ENCODE results near the gene ANKRD60. TPM values are rescaled to one million over a fixed set of nuclear protein-coding genes. Genes with fewer than 3 reads are reported as not detected.

ANKRD60 gene
- total RNA-seq, 1 donor from 2014 or later: not detected

DNA sequence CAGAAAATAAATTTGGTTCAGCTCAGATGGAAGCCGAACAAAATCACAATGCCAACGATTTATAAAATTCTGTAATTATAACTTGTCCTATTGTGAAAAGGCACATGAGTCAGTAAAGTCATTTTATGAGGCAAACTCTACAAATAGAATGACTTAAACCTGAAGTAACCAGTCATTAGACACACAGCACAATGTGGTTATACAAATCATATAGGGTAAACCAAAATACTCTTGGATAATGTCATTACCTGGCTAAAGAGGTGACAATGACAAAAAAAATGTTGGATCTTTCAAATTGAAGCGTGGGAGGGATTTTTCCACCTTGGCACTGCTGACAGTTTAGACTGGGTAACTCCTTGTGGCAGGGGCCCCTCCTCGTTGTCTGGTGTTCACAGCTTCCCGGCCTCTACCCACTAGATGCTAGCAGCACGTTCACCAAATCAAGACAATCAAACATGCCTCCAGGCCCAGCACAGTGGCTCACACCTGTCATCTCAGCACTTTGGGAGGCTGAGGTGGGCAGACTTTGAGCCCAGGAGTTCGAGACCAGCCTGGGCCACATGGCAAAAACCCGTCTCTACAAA is 5.0 kb downstream of the ANKRD60 start:
- DNase-seq (ENCODE audit: low read depth): no peak

DNA sequence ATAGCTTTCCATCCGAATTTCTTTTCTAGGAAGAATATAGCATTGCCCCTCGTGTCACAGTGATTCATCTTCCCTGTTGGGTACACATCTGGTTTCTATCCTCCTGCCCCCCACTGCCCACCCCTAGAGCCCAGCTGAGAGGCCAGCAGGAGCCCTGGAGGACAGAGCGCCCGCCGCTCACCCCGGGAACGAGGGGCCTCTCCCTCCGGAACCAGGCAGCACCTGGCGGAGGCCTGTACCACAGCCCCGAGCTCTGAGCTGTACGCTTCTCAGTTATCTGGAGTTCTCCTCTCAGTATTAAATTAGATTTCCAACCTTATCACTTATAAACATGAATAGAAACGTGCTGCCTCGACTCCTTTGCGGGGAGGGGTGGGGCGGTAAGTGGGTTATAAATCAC is 6.0 kb downstream of the ANKRD60 start:
- DNase-seq (ENCODE audit: low read depth): no peak

DNA sequence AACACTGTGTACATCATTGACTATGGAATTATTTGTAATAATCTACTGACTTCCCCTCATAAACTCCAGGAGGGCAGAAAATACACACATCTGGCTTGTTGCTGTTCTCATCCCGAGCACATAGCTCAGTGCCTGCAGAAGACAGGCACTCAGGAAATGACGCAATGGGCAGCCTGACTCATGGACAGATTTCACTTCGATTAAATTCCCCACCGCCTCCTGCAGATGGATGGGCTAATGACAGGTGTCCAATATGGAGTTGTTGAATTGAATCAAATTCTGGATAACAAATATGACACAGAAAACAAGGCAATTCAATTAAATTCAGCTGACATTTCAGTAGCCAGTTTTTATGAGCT is 9.1 kb downstream of the ANKRD60 start:
- DNase-seq (ENCODE audit: low read depth): peak; percentile 59

DNA sequence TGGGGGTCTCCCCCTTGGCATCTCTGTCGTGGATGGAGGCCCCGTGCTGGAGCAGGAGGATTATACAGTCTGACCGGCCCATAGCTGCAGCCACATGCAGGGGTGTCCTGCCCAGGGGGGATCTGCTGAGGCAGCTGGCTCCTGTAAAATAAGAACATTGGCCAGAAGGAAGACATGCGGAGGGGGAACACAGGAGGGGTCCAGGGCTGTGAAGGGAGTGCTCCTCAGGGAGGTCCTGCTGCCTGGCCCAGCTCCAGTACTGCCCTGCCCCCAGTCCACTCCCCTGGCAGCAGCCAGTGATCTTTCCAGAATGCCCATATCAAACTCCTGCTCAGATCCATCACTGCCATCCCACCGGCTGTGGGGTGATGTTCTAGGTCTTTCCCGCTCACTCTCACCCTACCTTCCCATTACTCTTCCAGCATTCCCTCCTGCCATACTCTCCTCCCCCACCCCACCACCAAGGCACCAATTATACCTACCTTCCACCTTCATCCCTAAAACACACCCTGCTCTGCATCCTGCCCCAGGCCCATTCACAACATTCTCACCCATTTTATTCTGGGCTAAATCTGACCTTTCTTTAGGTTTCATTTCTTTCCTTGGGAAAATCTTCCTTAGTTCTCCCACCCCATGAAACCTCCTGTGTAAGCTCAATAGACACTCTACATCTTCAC is 9.7 kb downstream of the ANKRD60 start:
- DNase-seq (ENCODE audit: low read depth): no peak

DNA sequence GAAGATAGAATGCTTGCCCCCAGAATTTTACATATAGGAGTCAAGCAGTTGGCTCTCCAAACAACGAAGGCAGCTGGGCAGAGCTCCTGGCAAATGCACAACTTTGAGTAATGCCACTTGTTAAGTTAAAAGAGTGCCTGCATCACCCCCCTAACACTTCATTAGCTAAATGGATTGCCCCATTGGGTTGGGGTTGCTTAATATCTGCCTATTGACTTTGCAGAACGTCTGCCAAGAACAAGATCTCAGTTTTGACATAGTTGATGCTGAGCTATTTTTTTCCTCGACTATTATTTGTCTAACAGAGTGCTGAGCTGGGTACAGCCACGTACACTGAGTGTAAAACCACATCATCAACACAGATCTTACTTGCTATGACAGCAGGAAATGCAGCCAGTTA is 12.1 kb downstream of the ANKRD60 start:
- no peak for DNase-seq (ENCODE audit: low read depth)

DNA sequence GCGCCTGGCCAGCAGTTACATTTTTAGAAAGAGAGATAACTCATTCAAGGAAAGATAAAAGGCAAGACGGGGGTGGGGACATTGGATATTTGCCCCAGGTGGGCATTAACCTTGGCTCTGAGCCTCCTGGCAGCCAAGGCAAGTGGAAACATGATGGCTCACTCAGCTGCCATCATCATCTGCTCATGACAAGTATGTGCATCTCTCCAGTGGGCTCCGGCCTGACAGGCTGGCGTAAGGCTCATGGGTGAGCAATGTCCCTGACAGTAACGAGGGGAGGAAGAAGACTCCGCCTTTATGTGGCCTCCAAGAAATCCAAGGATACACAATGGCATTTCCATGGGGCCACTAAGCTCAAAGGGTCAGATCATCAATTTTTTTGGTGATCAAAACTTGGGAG is 13.3 kb downstream of the ANKRD60 start:
- no peak for DNase-seq (ENCODE audit: low read depth)

DNA sequence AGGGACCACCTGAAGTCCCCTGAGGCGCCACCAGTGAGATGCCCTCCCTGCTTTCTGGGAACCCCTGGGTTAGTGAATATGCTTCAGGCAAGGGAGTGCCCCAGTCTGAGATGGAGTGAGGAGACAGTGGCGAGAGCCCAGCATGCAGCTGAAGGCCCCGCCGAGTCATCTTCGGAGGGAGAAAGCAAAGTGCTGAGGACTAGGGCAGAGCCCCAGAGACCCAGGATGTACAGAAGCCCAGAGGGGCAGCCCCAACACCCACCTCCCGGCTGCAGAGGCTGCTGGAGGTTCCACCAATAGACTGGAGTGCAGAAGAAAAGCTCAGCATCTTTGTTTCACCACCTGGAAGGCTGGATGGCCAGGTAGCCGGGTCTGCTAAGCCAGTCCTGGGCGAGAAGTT is 14.1 kb downstream of the ANKRD60 start:
- DNase-seq (ENCODE audit: low read depth): no peak

DNA sequence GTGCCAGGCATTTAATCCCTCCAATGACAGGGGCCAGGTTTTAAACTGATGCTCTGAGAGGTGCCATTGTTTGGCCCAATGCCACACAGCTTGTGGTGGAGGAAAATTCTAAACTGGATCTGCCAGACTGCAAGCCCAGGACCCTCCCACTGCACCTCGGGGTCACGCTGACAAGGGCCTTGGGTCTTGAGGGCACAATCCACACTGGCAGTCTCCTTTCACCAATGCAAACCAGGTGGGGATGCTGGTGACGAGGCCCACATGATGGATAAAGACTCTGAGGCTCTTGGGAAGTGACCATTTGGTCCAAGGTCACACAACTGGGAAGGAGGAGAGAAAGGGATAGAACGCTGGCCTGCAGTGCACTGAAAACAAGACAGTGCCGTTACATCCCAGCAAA is 14.7 kb downstream of the ANKRD60 start:
- no peak for DNase-seq (ENCODE audit: low read depth)

DNA sequence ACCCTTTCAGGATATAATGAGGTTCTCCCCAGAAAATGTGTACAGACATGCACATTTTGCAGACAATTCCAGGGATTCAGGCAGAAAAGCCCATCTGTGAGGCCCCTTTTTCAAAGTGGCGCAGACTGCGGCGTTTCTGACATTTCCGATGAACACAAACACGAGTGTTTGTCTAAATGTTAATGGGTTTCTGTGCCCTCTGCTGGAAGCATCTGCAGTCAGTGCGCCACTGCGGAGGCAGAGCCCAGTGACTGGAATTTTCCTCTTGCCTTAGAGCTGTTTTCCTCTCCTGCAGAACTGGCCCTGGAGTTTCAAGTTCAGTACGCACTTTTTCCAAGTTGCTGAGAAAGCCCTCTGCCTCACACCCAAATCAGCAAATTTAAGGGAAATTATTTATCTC is 15.3 kb downstream of the ANKRD60 start:
- no peak for DNase-seq (ENCODE audit: low read depth)

DNA sequence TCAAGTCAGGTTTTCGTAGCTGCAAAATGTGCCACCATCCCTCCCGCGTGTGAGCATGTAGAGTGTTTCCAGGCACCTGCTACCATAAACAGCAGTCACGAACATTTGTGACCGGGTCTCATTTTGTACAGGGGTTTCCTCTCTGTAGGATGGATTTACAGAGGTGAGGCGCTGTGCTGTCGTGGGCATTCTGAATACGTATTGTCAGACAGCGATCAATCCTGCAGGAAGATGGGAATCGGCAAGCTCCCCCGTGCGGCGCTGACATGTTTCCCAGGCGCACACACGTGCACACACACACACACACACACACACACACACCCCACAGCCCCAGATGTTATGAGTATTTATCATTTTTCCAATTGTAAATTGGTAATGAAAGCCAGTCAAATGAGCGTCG is 15.8 kb downstream of the ANKRD60 start:
- DNase-seq (ENCODE audit: low read depth): no peak

DNA sequence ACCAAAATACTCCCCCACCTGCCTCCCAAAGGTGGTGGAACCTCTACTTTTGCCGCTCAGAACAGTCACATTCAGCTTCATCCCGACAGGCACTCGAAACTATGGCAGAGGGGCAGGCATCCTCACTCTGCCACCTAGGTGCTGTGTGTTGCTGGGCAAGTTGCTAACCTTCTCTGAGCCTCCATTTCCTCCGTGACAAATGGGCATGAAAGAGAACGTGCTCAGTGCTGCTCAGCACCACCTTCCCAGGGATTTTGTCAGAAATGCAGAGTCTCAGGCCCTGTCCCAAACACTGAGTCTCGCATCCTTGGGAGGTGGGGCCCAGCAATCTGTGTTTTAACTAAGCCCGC is 18.1 kb downstream of the ANKRD60 start:
- DNase-seq (ENCODE audit: low read depth): no peak

DNA sequence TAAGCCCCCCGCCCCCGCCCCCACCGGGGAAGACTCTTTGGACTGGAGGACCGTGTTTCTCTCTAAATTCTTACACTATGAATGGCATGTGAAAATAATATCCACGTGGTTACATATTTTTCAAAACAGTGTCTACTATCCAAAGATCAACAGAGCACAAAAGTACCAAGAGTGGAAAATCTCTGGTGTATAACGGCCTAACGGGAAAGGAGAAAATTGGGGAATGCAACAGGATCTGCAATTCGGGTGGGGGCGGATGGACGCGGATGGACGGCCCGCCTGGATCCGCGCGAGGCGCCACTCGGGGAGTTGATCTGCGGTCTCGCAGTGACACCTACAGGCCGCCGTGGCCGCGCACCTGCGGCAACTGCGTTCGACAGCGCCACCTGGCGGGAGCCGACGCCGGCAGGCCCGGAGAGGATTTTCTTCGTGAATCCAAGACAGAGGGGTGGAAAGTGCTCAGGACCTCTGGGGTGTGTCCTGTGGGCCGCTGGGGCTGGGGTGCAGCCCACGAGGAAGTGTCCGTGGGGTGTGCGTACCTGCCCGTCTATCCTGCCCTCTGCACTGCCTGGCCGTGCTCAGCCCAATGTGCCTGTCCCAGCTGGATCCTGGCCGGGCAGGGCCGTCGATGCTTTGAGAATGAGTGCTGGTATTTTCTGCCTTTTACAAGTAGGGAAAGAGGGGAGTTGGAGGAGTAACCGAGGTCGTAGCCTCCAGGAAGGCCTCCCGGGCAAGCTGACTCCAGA is 18.6 kb downstream of the ANKRD60 start:
- DNase-seq (ENCODE audit: low read depth): peak; percentile 67

DNA sequence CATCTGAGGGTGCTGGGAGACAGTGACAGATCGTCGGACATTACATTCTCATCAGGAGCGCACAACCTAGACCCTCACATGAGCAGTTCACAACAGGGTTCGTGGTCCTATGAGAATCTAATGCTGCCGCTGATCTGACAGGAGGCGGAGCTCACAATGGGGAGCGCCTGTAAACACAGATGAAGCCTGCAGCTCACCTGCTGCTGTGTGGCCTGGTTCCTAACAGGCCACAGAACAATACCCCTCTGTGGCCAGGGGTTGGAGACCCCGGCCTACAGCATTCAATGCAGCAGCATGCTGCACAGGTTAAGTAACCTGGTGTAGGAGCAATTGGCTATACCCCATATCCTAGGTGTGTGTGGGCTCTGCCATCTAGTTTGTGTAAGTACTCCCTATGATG is 19.5 kb downstream of the ANKRD60 start:
- no peak for DNase-seq (ENCODE audit: low read depth)

DNA sequence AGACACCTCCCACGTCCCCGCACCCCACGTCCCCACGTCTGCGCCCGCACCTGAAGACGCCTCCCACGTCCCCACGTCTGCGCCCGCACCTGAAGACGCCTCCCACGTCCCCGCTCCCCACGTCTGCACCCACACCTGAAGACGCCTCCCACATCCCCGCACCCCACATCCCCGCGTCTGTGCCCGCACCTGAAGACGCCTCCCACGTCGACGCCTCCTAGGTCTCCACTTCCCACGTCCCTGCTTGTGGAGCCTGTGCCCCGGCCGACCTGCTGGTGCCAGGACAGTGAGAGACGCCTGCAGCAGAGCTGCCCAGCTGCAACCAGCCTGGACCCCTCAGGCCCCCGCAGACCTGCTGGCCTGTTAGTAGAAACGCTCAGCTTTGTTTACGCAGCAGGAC is 22.6 kb downstream of the ANKRD60 start:
- no peak for DNase-seq (ENCODE audit: low read depth)

DNA sequence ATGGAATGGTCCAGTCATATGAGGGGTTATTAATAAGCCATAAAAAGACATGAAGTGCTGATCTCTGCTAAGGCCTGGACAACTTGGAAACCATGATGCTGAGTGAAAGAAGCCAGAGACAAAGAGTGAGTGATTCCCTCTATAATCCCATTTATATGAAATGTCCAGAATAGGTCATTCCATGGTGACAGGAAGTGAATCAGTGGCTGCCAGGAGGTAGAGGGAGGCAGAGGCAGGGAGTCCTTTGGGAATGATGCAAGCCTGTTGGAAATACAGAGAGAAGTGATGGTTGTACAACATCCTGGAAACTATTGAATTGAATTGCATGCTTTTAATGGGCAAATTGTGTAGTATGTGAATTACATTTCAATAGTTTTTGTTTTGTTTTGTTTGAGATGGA is 26.4 kb downstream of the ANKRD60 start:
- no peak for DNase-seq (ENCODE audit: low read depth)

DNA sequence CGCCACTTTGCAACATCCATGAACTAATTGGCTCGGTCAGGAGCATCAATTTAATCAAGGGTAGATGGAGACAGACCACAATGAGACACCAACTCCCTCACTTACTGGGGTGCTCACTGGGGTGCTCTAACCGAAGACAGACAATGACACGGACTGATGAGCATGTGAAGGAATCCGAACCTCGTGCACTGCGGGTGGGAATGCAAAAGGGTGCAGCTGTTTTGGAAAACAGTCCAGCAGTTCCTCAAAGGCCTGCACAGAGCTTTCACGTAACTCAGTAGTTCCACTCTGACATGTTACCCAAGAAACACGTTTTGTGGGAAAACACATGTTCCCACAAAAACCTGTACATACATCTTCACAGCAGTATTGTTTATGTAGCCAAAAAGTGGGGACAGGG is 26.8 kb downstream of the ANKRD60 start:
- peak; percentile 51 for DNase-seq (ENCODE audit: low read depth)

DNA sequence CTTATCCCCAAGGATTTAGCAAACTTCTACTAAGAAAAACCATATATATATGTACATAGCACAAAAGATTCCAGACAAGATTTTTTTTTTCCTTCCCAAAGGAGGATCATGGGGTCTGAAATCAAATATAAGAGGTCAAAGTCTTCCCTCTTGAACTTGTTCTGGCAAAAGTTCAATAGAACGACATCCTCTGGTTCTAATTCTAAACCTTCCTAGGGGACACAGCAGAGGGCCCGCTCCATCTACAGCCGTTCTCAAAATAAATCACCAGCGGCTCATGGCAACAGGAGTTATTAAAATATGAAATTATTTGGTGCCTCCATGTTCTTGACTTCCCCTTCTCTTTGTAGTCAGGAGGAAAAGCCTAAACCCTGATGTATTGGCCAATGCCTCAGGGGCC is 29.0 kb downstream of the ANKRD60 start:
- DNase-seq (ENCODE audit: low read depth): no peak

DNA sequence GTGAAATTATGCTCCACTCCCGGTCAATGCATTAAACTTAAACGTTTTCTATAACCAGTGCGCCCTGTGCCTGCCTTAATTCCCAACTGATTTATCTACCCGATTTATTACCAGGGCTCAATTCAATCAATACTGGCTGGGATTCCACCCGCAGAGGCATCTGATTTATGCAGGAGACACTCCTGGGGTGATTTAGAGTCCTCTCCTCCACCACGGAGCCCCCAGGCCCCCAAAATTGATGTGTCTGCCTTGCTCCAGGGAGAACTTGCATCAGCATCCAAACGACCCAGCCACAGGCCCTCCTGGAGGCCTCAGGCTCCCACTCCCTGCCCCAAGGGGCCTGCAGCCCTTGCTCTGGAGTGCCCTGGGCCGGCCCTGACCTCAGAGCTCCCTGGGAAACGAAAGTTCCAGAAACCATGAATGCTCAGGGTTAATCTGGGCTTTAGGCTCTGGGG is 29.5 kb downstream of the ANKRD60 start:
- DNase-seq (ENCODE audit: low read depth): no peak

DNA sequence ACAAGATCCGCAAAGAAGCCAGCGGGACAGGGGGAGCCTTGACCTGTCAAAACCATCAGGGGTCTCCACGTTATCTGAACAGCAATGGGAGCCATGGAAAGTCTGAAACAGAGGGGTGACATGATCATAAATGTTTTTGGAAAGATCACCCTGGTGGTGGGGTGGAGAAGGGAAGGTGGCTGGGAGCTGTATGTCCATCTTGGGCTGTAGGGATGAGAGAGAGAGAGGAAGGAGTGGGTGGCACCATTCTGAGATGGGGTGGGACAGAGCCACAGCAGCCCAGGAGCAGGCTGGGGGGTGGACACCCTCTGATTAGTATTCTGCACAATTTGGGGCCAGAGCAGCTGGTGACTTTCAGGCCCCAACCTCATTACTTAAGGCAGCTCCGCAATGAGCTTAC is 30.1 kb downstream of the ANKRD60 start:
- DNase-seq (ENCODE audit: low read depth): no peak

DNA sequence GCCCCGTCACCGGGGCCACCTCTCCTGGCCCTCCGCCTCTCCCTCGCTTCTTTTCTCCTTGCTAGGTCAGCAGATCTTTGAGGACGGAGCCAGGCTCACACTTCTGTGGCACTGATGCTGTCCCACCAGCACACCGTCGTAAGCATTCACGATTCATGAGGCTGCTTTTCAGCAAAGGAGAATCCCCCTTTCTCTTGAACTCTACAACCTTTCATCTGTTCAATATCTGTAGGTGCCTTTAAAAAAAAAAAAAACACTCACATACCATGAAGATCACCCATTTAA is 31.3 kb downstream of the ANKRD60 start:
- DNase-seq (ENCODE audit: low read depth): no peak

DNA sequence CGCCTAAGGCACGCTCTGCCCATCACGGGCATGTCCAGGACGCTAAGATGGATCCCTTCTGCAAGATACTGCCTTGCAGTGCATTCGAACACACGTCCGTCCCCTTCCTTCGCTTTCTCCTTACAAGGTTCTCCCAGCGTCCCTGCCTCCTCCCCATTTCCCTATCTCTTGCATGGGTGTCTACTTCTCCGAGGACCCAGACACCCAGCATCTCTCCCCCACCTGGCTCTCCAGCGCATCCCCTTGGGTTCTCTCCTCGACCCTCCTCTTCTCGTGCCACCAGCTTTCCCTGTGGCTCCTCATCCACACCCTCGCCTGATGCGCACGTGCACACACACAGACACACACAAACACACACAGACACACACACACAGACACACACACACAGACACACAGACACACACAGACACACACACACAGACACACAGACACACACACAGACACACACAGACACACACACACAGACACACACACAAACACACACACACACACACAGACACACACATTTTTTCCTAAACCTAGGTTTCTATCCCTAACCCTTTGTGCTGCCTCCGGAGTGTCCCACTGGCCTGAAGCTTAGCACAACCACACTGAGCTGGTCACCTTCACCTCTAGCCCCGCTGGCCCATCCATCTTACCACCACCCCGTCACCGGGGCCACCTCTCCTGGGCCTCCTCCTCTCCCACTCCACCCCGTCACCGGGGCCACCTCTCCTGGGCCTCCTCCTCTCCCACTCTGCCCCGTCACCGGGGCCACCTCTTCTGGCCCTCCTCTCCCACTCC is 31.9 kb downstream of the ANKRD60 start:
- DNase-seq (ENCODE audit: low read depth): no peak

DNA sequence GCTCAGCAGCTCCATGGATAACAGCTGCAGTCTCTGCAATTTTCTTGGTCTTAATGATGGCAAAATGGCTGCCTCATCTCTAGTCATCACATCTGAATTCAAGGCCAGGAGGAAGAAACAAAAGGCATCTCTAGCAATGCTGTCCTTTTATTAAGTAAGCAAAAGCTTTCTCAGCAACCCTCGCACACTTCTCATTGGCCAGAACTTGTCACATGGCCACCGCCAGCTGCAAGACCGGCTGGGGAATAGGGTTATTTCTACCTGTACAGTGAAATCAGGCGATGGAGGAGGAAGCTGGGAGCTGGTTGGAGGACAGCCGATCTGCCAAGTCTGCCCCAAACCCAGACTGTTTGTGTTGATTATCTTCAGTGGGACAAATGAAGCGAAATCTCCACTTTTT is 33.4 kb downstream of the ANKRD60 start:
- no peak for DNase-seq (ENCODE audit: low read depth)

Measured in myocyte (in vitro differentiated cells).